ENCODE results near the gene HHIPL2. TPM values are rescaled to one million over a fixed set of nuclear protein-coding genes. Genes with fewer than 3 reads are reported as not detected.
"Not testable (repeated sequence)": the region's sequence is repeated elsewhere in the genome, so short reads cannot be mapped to it uniquely, and the experiment has no call there.

HHIPL2 gene
- total RNA-seq, 1 experiment from 2014 or later: not detected

DNA sequence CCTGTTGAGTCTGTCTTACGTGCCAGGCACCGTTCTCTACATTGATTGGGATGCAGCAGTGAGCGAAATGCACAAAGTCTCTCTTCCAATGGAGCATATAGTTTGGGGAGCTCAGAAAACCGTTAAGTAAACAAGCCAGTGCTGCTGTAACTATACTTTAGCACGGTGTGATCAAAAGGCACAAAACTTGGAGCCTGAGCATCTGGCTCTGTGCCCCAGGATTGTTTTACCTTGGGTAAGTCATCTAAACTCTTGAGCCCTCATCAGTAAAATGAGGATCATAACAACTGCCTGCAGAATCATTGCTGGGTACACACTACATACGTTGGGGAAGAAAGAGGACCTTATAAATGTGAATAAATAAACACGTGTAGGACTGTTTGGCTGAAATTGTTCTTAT is 1.8 kb downstream of the HHIPL2 start:
- in situ Hi-C loops (cut with HindIII; ENCODE audit: low sequenced_read_pairs): no loop called here
- DNase-seq (ENCODE audit: low spot score): no peak

DNA sequence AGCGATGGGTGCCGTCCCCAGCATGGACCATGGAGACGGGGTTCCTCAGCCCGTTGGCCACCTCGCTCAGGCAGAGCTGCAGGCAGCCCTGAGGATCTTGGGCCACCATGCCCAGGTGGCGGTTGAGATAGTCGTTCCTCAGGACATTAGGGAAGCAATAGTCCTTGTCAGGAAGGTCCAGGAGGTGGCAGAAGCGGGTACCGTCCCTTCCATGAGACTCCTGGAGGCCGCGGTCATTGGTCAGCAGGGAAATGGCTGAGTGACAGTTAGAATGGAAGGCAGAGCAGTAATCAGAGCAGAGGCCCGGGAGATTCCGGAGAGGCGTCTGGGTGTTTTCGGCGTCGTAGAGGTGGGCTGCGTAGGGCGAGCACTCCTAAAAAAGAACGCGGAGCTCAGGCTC is 4.1 kb downstream of the HHIPL2 start:
- no peak for DNase-seq (ENCODE audit: low spot score)
- in situ Hi-C loops (cut with HindIII; ENCODE audit: low sequenced_read_pairs): no loop called here

DNA sequence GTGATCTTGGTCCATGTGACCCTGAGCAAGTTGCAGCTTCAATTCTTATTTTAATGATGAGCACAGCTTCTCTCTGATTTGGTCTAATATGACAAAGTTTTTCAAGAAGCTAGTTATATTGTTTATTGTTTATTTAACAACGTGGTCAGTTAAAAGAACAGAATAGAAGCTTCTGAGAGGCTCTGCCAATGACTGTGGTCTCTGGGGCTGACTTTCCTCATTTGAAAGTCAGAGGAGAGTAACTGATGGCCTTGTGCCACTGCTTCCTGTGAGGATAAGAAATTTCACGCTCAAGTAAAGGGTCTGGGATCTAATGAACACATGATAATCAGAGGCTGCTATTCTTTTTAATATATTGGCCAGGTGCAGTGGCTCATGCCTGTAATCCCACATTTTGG is 7.3 kb downstream of the HHIPL2 start:
- in situ Hi-C loops (cut with HindIII; ENCODE audit: low sequenced_read_pairs): no loop called here

DNA sequence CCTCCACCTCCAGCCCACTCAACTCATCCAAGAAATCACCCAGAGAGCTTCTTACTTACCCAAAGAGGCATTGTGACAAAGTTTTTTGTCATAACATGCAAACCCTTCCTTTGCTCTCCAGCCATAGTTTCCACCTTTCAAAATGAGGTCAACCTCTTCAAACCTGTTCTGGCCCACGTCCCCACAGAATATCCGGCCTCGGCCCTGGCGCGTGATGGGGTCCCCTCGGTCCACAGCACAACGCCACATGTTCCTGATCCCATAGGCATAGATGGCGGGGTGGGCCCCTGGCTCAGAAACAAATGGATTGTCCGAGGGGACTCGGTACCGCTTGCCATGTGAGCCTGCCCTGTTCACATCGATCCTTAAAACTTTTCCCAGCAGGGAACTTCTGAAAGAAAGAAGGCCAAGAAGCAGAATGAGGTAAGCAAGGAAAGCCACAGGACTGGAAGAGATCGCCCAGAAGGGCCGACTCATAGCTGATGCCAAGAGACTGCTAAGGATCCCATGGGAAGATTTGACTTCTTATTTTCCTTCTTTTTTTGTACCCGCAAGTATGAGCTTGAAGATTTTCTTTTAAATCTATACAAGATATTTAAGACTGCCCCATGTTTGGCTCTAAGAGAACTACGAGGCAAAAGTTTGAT is 7.8 kb downstream of the HHIPL2 start:
- in situ Hi-C loops (cut with HindIII; ENCODE audit: low sequenced_read_pairs): no loop called here
- DNase-seq (ENCODE audit: low spot score): no peak

More for the DNA sequence above, 7.3 kb downstream of the HHIPL2 start:
- no peak for DNase-seq (ENCODE audit: low spot score)

GRCh38 chr1:222535455-222535854 is 12.4 kb downstream of the HHIPL2 start:
- no peak for DNase-seq (ENCODE audit: low spot score)
- in situ Hi-C loops (cut with HindIII; ENCODE audit: low sequenced_read_pairs): no loop called here

GRCh38 chr1:222530852-222531251 is 17.1 kb downstream of the HHIPL2 start:
- in situ Hi-C loops (cut with HindIII; ENCODE audit: low sequenced_read_pairs): no loop called here
- no peak for DNase-seq (ENCODE audit: low spot score)

DNA sequence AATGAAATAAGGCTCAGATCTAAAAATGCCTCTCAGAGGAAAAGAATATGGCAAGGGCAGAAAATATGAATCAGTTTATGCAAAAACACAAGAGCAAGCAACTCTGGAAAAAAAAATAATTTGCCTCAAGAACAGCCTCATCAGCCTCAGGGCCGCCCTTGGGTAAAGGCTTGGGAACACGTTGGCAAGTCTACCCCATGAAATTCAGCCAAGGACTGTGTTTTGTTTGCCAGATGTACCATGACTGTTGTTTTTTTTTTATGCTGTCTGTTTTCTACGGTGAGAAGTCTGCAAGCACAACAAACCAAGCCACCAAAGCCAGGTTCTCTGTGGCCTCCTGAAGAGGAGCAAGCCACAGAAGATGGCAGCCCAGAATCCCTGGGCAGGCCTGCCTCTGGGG is 18.0 kb downstream of the HHIPL2 start:
- DNase-seq (ENCODE audit: low spot score): no peak
- in situ Hi-C loops (cut with HindIII; ENCODE audit: low sequenced_read_pairs): no loop called here

DNA sequence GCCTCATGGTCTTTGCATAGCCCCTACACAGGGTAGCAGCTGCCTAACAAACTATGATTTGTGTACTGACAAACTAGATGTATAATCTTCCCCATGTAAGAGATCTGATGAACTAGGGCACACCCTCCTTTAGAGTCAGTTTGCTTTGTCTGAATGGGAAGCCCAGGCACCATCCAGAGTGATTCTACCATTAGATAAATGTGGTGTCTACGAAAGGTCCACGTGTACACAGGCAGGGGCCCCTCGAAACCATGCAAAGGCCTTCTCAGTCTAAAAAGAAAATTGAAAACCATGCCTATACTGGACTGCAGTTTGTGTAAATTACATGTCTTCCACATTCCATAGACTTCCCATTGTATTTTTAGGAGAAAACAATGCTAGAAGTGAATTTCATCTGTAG is 18.7 kb downstream of the HHIPL2 start:
- in situ Hi-C loops (cut with HindIII; ENCODE audit: low sequenced_read_pairs): no loop called here
- DNase-seq (ENCODE audit: low spot score): no peak

GRCh38 chr1:222525951-222526350 is 22.0 kb downstream of the HHIPL2 start:
- DNase-seq (ENCODE audit: low spot score): no peak
- in situ Hi-C loops (cut with HindIII; ENCODE audit: low sequenced_read_pairs): no loop called here

DNA sequence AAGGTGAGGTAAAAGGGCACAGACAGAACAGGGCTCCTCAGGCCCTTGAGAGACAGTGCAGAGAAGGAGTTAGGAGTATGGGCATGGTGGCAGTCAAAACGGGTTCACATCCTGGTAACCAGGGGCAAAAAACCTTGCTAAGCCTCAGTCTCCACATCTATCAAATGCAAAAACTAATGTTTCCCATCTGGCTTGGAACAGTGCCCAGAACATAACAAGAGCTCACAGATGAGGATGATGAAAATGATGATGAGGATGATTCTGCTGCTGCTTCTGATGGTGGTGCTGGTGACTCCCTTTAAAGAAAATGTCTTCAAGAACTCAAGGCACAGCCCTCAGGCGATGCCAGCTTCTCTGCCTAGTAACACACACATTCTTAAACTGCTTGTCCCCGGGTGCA is 24.1 kb downstream of the HHIPL2 start:
- in situ Hi-C loops (cut with HindIII; ENCODE audit: low sequenced_read_pairs): no loop called here
- DNase-seq (ENCODE audit: low spot score): no peak

GRCh38 chr1:222522105-222522915 is 25.6 kb downstream of the HHIPL2 start:
- no peak for DNase-seq (ENCODE audit: low spot score)
- in situ Hi-C loops (cut with HindIII; ENCODE audit: low sequenced_read_pairs): no loop called here

DNA sequence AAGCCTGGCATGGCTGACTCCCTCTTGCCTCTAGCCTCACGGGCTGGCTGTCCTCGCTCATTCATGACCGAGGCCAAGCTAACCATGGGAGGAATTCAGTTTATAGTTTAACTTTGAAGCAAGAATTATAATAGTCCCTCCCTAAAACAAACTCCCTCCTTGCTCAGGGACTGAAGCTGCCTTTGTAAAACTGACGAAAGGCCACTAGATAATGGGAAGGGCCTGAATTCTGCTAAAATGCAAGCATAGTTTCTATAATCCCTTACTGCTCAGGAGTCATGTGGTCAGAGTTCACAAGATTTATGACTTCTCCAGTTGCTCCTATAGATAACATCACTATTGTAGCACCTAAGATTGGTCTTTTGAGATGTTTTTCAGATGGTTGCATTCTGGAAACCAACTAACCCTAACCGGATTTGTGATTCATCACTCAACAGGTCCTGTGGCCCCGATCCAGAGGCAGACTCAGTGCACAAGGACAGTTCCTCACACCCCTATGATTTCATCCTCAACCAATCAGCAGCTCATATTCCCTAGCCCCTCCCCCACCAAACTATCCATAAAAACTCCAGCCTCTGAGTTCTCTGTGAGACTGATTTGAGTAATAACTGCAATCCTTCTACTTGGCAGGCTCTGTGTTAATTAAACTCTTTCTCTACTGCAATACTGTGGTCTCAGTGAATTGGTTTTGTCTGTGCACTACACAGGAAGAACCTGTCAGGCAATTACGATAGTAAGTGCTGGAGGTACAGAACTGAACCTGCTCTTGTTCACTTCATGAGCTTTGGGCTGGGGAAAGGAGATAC is 26.4 kb downstream of the HHIPL2 start:
- DNase-seq (ENCODE audit: low spot score): no peak

DNA sequence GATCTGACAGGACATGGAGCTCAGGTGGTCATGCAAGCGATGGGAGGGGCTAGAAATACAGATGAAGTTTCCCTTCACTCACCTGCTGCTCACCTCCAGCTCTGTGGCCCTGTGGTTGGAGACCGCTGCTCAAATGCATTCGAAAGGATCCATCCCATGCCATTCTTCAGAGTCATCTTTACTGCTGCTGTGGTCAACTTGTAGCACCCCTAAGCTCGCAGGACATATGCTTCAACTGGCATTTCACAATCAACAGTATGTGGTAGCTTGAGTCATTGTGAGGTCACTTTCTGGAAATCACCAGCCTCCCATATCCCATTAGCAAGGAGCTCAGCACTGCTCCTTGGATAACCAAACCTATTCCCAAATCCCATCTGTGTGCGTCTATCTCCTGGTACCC is 58.4 kb downstream of the HHIPL2 start:
- in situ Hi-C loops (cut with HindIII; ENCODE audit: low sequenced_read_pairs); DNase-seq (ENCODE audit: low spot score): not testable (repeated sequence)

More for the DNA sequence above, 26.4 kb downstream of the HHIPL2 start:
- in situ Hi-C loops (cut with HindIII; ENCODE audit: low sequenced_read_pairs): no loop called here

DNA sequence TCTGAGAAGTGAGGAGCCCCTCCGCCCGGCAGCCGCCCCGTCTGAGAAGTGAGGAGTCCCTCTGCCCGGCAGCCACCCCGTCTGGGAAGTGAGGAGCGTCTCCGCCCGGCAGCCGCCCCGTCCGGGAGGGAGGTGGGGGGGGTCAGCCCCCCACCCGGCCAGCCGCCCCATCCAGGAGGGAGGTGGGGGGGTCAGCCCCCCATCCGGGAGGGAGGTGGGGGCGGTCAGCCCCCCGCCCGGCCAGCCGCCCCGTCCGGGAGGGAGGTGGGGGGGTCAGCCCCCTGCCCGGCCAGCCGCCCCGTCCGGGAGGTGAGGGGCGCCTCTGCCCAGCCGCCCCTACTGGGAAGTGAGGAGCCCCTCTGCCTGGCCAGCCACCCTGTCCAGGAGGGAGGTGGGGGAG is 60.1 kb downstream of the HHIPL2 start:
- DNase-seq (ENCODE audit: low spot score); in situ Hi-C loops (cut with HindIII; ENCODE audit: low sequenced_read_pairs): not testable (repeated sequence)

DNA sequence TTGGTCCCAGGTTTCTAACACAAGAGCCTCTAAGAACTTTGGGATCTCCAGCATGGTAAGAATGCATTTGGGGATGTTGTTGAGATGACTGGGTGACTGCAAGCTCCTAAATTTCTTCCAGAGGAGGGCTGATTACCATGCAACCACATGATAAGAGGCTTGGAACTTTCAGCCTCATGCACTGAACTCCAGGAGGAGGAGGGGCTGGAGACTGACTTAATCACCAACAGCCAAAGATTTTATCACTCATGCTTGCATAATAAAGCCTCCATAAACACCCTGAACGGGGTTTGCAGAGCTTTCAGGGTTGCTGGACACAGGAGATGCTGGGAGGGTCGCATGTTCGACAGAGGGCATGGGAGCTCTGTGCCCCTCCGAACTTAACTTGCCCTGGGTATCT is 63.9 kb downstream of the HHIPL2 start:
- in situ Hi-C loops (cut with HindIII; ENCODE audit: low sequenced_read_pairs); DNase-seq (ENCODE audit: low spot score): not testable (repeated sequence)

GRCh38 chr1:222479567-222479966 is 68.3 kb downstream of the HHIPL2 start:
- DNase-seq (ENCODE audit: low spot score); in situ Hi-C loops (cut with HindIII; ENCODE audit: low sequenced_read_pairs): not testable (repeated sequence)

- DNase-seq (ENCODE audit: low spot score); in situ Hi-C loops (cut with HindIII; ENCODE audit: low sequenced_read_pairs): not testable (repeated sequence)
Observed at GRCh38 chr1:222476436-222476835, 71.5 kb downstream of the HHIPL2 start.

- DNase-seq (ENCODE audit: low spot score); in situ Hi-C loops (cut with HindIII; ENCODE audit: low sequenced_read_pairs): not testable (repeated sequence)
Observed at GRCh38 chr1:222473717-222474116, 74.2 kb downstream of the HHIPL2 start.

GRCh38 chr1:222472776-222473540 is 74.9 kb downstream of the HHIPL2 start:
- DNase-seq (ENCODE audit: low spot score); in situ Hi-C loops (cut with HindIII; ENCODE audit: low sequenced_read_pairs): not testable (repeated sequence)

Data from G401 (cell line).